Testis (tissue), 2 donors: ENCODE data around the gene KMT2B.

Experiments used
- POLR2A ChIP-seq: fragments of 450-650 bp; IDR thresholded peaks from one replicate; pipeline ENCODE4 v1.6.1; 2017; ENCODE audit warnings: antibody characterized with exemption, mild to moderate bottlenecking, moderate library complexity
- TF ChIP-seq, protein P1 (sequence below), 3 experiments: fragments of 450-650 bp in 2 of 3; fragments of 200-600 bp in 1 of 3; sonication (generic) in 1 of 3; IDR thresholded peaks; one replicate each; pipeline ENCODE4 v1.5.1; 2016 to 2019; ENCODE audit warnings: antibody characterized with exemption in 3 of 3, mild to moderate bottlenecking in 2 of 3, moderate library complexity in 1 of 3

DNA sequence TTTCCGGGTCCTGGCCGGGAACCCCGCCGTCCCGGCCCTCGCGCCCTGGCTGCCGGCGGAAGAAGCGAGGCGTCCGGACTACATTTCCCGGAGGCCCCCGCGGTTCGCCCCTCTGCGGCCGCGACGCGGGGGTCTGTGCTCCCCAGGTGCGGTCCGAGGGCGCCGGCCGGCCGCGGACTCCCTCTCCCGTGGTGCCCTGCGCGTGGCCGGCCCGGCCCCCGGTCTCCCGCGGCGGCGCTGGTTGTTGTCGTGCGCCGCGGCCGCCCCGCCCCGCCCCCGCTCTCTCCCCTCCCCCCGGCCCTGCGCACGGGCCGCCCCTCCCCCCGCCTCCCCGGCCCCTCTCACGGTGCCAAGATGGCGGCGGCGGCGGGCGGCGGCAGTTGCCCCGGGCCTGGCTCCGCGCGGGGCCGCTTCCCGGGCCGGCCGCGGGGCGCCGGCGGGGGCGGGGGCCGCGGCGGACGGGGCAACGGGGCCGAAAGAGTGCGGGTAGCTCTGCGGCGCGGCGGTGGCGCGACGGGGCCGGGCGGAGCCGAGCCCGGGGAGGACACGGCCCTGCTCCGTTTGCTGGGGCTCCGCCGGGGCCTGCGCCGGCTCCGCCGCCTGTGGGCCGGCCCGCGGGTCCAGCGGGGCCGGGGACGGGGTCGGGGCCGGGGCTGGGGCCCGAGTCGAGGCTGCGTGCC, at the start of gene KMT2B:
- TF ChIP-seq, protein P1, sequence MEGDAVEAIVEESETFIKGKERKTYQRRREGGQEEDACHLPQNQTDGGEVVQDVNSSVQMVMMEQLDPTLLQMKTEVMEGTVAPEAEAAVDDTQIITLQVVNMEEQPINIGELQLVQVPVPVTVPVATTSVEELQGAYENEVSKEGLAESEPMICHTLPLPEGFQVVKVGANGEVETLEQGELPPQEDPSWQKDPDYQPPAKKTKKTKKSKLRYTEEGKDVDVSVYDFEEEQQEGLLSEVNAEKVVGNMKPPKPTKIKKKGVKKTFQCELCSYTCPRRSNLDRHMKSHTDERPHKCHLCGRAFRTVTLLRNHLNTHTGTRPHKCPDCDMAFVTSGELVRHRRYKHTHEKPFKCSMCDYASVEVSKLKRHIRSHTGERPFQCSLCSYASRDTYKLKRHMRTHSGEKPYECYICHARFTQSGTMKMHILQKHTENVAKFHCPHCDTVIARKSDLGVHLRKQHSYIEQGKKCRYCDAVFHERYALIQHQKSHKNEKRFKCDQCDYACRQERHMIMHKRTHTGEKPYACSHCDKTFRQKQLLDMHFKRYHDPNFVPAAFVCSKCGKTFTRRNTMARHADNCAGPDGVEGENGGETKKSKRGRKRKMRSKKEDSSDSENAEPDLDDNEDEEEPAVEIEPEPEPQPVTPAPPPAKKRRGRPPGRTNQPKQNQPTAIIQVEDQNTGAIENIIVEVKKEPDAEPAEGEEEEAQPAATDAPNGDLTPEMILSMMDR (IDR thresholded peaks at IDR 0.05): no peak
- TF ChIP-seq POLR2A: no peak
